ENCODE measurements around the gene TDRD1. TPM values are rescaled to one million over a fixed set of nuclear protein-coding genes. Genes with fewer than 3 reads are reported as not detected.

The TDRD1 gene
- total and polyA plus RNA-seq, 10 of the 15 experiments (the other 5 are each of a cell fraction or from before 2014, with no cell fraction given): 0.03 to 0.04 TPM; not detected in 8

DNA sequence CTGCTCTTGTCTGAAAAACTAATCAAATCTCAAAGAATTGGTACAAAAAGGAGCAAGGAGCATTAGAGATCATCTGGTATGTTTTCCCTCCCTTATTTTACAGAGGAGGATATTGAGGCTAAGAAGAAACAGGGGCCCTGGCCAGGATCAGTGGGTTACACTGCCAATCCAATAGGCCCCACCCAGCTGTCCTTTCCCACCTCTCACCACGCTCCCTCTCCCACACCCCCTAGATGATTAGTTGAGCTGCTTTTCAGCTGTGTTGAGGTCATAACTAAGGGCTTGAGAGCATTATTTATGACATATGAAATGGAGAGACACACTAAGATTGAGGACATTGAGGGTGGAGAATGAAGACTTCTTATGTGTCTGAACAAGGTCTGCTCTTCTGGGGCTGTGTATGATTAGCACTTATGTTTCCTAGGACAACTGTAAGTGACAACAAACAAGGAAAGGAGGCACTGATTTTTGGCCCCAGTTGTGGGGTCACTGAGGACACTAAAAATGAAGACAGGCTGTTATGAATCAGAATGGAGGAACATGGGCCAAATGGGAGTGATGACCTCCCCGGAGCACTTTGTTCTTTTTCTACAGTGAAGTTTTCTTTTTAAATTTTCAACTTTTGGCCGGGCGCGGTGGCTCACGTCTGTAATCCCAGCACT lies 86.4 kb downstream of the TDRD1 start:
- no peak for TF ChIP-seq MEF2B (IDR thresholded peaks at IDR 0.05; ENCODE audit: partially characterized antibody, poor library complexity, severe bottlenecking)
- no peak for TF ChIP-seq CHD2 (IDR thresholded peaks at IDR 0.05; ENCODE audit: borderline replicate concordance, low read depth, low read length)
- TF ChIP-seq, protein P1, sequence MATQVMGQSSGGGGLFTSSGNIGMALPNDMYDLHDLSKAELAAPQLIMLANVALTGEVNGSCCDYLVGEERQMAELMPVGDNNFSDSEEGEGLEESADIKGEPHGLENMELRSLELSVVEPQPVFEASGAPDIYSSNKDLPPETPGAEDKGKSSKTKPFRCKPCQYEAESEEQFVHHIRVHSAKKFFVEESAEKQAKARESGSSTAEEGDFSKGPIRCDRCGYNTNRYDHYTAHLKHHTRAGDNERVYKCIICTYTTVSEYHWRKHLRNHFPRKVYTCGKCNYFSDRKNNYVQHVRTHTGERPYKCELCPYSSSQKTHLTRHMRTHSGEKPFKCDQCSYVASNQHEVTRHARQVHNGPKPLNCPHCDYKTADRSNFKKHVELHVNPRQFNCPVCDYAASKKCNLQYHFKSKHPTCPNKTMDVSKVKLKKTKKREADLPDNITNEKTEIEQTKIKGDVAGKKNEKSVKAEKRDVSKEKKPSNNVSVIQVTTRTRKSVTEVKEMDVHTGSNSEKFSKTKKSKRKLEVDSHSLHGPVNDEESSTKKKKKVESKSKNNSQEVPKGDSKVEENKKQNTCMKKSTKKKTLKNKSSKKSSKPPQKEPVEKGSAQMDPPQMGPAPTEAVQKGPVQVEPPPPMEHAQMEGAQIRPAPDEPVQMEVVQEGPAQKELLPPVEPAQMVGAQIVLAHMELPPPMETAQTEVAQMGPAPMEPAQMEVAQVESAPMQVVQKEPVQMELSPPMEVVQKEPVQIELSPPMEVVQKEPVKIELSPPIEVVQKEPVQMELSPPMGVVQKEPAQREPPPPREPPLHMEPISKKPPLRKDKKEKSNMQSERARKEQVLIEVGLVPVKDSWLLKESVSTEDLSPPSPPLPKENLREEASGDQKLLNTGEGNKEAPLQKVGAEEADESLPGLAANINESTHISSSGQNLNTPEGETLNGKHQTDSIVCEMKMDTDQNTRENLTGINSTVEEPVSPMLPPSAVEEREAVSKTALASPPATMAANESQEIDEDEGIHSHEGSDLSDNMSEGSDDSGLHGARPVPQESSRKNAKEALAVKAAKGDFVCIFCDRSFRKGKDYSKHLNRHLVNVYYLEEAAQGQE (IDR thresholded peaks at IDR 0.05; ENCODE audit: low read depth, low read length): no peak
- TF ChIP-seq IRF5 (IDR thresholded peaks at IDR 0.05; ENCODE audit: borderline replicate concordance): no peak
- no peak for TF ChIP-seq ZNF217 (IDR thresholded peaks at IDR 0.05)
- no peak for TF ChIP-seq TARDBP (IDR thresholded peaks at IDR 0.05; ENCODE audit: borderline replicate concordance)
- TF ChIP-seq ZNF24 (IDR thresholded peaks at IDR 0.05): no peak
- TF ChIP-seq IRF4 (IDR thresholded peaks at IDR 0.05; ENCODE audit: low read depth, low read length): no peak
- TF ChIP-seq USF2 (IDR thresholded peaks at IDR 0.05; ENCODE audit: borderline replicate concordance, low read depth, low read length): no peak
- no peak for TF ChIP-seq HCFC1 (IDR thresholded peaks at IDR 0.05; ENCODE audit: low read length)
- no peak for TF ChIP-seq TAF1 (IDR thresholded peaks at IDR 0.05; ENCODE audit: borderline replicate concordance, low read depth, low read length)
- no peak for TF ChIP-seq RCOR1 (conservative IDR thresholded peaks at IDR 0.05; ENCODE audit: low read depth, low read length)
- TF ChIP-seq EED (IDR thresholded peaks at IDR 0.05; ENCODE audit: low read depth): no peak
- no peak for TF ChIP-seq CREB1 (IDR thresholded peaks at IDR 0.05; ENCODE audit: low read depth)
- H3K4me1 ChIP-seq (ENCODE audit: control insufficient read depth, insufficient read depth, low read length): peaks cover 4% of the 10 kb centered on the region; the same call in 1 of the 2 replicates
- no peak overlapping the region for H3K4me3 ChIP-seq
- no peaks in the 10 kb centered on the region for H3K79me2 ChIP-seq (ENCODE audit: control insufficient read depth, insufficient read depth, low read length)
- H2AFZ ChIP-seq (ENCODE audit: control insufficient read depth, low read depth, low read length): no peak overlapping the region
- H4K20me1 ChIP-seq (ENCODE audit: control insufficient read depth, insufficient read depth): no peaks in the 10 kb centered on the region
- in situ Hi-C loops (cut with MboI): no loop called here
- H3K27ac ChIP-seq (ENCODE audit: control insufficient read depth, insufficient read depth): no peak overlapping the region
- no peaks in the 10 kb centered on the region for H3K9me3 ChIP-seq (replicated peaks; ENCODE audit: control insufficient read depth, insufficient read depth, low read length)
- ChIA-PET SMC1A (ENCODE audit: uncharacterized antibody, unreplicated experiment) (no interaction called here), RAD21 (ENCODE audit: unreplicated experiment) (no interaction called here), CTCF (interaction anchor here (2.6 kb wide), 1 partner anchor 38 kb away, joined by 14 read pairs; no protein-coding TSS in a partner anchor), POLR2A (no interaction called here)
- ATAC-seq (no peak), FAIRE-seq (no peak), DNase-seq (ENCODE audit: low read depth, low spot score) (no peak)
- H3K36me3 ChIP-seq (ENCODE audit: control insufficient read depth in 2 of 2, insufficient read depth in 2 of 2, low read length in 1 of 2): no peaks in the 10 kb centered on the region
- H3K4me2 ChIP-seq (ENCODE audit: control insufficient read depth, insufficient read depth): no peak overlapping the region
- 53% methylated on average over 4 of the region's 6 CpGs for WGBS (ENCODE audit: insufficient coverage, insufficient replicate concordance, low lambda C conversion rate, missing lambda C conversion rate)
- H3K9ac ChIP-seq (ENCODE audit: control insufficient read depth, insufficient read depth, low read length): no peak overlapping the region
- BruUV-seq (replicated peaks): no TSS peak
- H3K27me3 ChIP-seq (replicated peaks in 1 of 2; ENCODE audit: control insufficient read depth in 2 of 2, insufficient read depth in 2 of 2, low read length in 1 of 2): no peaks in the 10 kb centered on the region; a peak in 2 of 4 replicates
- intact Hi-C loops (cut with micrococcal nuclease; ENCODE audit: unreplicated experiment): no loop called here
